Activated CD4-positive, alpha-beta memory T cell treated with anti-CD3 and anti-CD28 coated beads for 36 hours (primary cell): Measurements from ENCODE around the gene ADARB1. TPM values are rescaled to one million over a fixed set of nuclear protein-coding genes. Genes with fewer than 3 reads are reported as not detected.

ENCODE experiments used
- CTCF ChIA-PET: fragments of 350-600 bp; sonication (Branson Sonifier 250); formaldehyde crosslinking; loops from one replicate; lab custom pipeline; 2021; ENCODE audit warnings: antibody characterized with exemption, inconsistent platforms; lab: Charles Lee
- POLR2A ChIA-PET: fragments of 350-600 bp; sonication (Branson Sonifier 250); formaldehyde crosslinking; loops from one replicate; lab custom pipeline; 2021; ENCODE audit warnings: antibody characterized with exemption; lab: Charles Lee
- DNase-seq: peaks from one replicate; pipeline ENCODE4 v3.0.0-alpha.2; 2020
- H3K27ac Mint-ChIP-seq: one replicate; pipeline ENCODE4 v1.8.0; 2021; ENCODE audit warnings: mixed read lengths
- H3K27me3 Mint-ChIP-seq: one replicate; pipeline ENCODE4 v1.8.0; 2021; ENCODE audit warnings: mixed read lengths
- H3K36me3 Mint-ChIP-seq: one replicate; pipeline ENCODE4 v1.8.0; 2021; ENCODE audit warnings: mixed read lengths
- H3K4me1 Mint-ChIP-seq: one replicate; pipeline ENCODE4 v1.8.0; 2021; ENCODE audit warnings: low read depth, mixed read lengths
- H3K4me3 Mint-ChIP-seq: one replicate; pipeline ENCODE4 v1.8.0; 2021; ENCODE audit warnings: mild to moderate bottlenecking, mixed read lengths
- H3K9me3 Mint-ChIP-seq: one replicate; pipeline ENCODE4 v1.8.0; 2021; ENCODE audit warnings: mixed read lengths
- intact Hi-C: fragments of 100-400 bp; cut with micrococcal nuclease; formaldehyde crosslinking; loops from one replicate; pipeline ENCODE4 v1.15.1; 2023
- total RNA-seq, 2 experiments: library from RNA; stranded (reverse); gene quantifications; one replicate each; pipeline ENCODE4 v1.2.3, GENCODE V29; 2021

The ADARB1 gene
- total RNA-seq, 2 experiments from 2014 or later, result 37.6 to 40.6 TPM

GRCh38 chr21:45172420-45172819, 98.0 kb downstream of the ADARB1 start:
- ChIA-PET POLR2A (no interaction called here), CTCF (no interaction called here)
- no peak for DNase-seq
- H3K36me3 Mint-ChIP-seq, result peaks cover 25% of the 10 kb centered on the region
- no peaks in the 10 kb centered on the region for H3K27me3 Mint-ChIP-seq
- intact Hi-C loops, result no loop called here
- H3K27ac Mint-ChIP-seq, result no peak overlapping the region
- no peak overlapping the region for H3K4me3 Mint-ChIP-seq
- H3K4me1 Mint-ChIP-seq, result peaks cover 25% of the 10 kb centered on the region
- H3K9me3 Mint-ChIP-seq, result no peaks in the 10 kb centered on the region

DNA sequence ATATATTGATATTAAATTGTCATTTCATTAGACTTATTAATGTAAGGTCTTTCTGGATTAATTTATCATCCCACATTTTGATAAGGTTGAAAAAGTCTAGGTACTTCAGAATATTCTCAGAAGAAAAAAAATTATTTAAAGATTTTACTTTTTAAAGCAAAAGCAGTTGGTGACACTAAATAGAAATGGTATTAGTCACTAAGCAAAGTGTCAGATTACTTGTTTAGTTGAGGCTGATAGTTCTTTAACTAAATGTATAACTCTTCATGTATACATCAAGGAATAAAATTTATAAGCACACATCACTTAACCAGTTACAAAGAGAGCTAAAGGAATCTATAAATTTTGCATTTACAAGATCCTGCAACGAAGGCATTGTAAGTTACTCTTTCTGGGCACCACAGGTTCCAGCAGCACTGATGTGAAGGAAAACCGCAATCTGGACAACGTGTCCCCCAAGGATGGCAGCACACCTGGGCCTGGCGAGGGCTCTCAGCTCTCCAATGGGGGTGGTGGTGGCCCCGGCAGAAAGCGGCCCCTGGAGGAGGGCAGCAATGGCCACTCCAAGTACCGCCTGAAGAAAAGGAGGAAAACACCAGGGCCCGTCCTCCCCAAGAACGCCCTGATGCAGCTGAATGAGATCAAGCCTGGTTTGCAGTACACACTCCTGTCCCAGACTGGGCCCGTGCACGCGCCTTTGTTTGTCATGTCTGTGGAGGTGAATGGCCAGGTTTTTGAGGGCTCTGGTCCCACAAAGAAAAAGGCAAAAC, 101.1 kb downstream of the ADARB1 start:
- no peak overlapping the region for H3K4me3 Mint-ChIP-seq
- H3K27ac Mint-ChIP-seq, result no peak overlapping the region
- ChIA-PET CTCF (interaction anchor here (2.6 kb wide), 1 partner anchor 37 kb away, joined by 7 read pairs; no protein-coding TSS in a partner anchor), POLR2A (no interaction called here)
- no peaks in the 10 kb centered on the region for H3K9me3 Mint-ChIP-seq
- intact Hi-C loops, result no loop called here
- peaks cover 26% of the 10 kb centered on the region for H3K36me3 Mint-ChIP-seq
- no peaks in the 10 kb centered on the region for H3K27me3 Mint-ChIP-seq
- no peak for DNase-seq
- peaks cover 6% of the 10 kb centered on the region for H3K4me1 Mint-ChIP-seq

- Mint-ChIP-seq H3K27ac (no peak overlapping the region), H3K27me3 (no peaks in the 10 kb centered on the region), H3K9me3 (no peaks in the 10 kb centered on the region), H3K4me1 (peaks cover 2% of the 10 kb centered on the region), H3K36me3 (peaks cover 27% of the 10 kb centered on the region), H3K4me3 (no peak overlapping the region)
- DNase-seq, result no peak
- CTCF ChIA-PET, result interaction anchor here (2.6 kb wide), 1 partner anchor 38 kb away, joined by 7 read pairs; no protein-coding TSS in a partner anchor
- intact Hi-C loops, result no loop called here
- POLR2A ChIA-PET, result no interaction called here
Observed at GRCh38 chr21:45176141-45176540, 101.8 kb downstream of the ADARB1 start.

DNA sequence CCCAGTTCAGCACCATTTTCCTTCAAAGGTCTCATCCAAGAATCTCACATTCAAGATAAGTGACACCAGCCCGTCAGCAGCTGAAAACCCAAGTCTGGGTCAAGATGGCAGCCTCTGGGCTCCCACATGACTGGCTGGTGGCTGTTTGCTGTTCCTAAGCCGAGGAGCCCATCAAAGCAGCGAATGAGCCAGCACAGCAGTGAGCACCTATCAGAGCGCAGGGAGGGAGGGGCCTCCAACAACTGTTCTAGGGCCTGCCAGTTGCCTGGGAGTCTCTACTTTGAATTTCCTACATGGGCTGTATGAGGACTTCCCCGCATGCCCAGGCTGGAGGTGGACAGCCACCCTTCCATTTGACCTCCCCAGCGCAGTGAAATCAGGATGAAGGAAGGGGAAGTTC, 102.7 kb downstream of the ADARB1 start:
- H3K9me3 Mint-ChIP-seq, result no peaks in the 10 kb centered on the region
- no peaks in the 10 kb centered on the region for H3K4me1 Mint-ChIP-seq
- DNase-seq, result no peak
- ChIA-PET CTCF (no interaction called here), POLR2A (no interaction called here)
- no peak overlapping the region for H3K27ac Mint-ChIP-seq
- no peaks in the 10 kb centered on the region for H3K27me3 Mint-ChIP-seq
- peaks cover 22% of the 10 kb centered on the region for H3K36me3 Mint-ChIP-seq
- intact Hi-C loops, result no loop called here
- no peak overlapping the region for H3K4me3 Mint-ChIP-seq

- Mint-ChIP-seq H3K4me3 (no peak overlapping the region), H3K9me3 (no peaks in the 10 kb centered on the region), H3K36me3 (peaks cover 25% of the 10 kb centered on the region), H3K27ac (no peak overlapping the region), H3K27me3 (no peaks in the 10 kb centered on the region), H3K4me1 (no peaks in the 10 kb centered on the region)
- POLR2A ChIA-PET, result no interaction called here
- intact Hi-C loops, result no loop called here
- DNase-seq, result no peak
- CTCF ChIA-PET, result no interaction called here
Observed at GRCh38 chr21:45178070-45178608, 103.8 kb downstream of the ADARB1 start.

DNA sequence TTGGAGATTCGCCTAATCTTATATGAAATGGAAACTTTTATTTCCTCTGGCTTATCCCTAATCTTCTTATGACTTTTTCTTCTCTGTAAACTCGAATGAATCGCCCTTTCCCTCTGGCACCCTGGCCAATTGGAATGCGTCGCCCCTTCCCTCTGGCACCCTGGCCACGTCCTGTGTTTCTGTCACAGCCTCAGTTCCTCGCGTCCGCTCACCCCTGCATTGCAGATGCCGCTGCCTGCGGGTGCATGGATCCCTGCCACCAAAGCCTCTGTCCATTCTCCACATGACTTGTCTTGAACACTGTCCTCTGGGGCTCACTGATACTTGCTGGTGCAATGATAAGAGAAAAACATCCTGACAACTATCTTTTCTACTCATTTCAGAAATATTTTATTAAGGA, 104.6 kb downstream of the ADARB1 start:
- DNase-seq, result no peak
- H3K4me1 Mint-ChIP-seq, result no peaks in the 10 kb centered on the region
- CTCF ChIA-PET, result no interaction called here

DNA sequence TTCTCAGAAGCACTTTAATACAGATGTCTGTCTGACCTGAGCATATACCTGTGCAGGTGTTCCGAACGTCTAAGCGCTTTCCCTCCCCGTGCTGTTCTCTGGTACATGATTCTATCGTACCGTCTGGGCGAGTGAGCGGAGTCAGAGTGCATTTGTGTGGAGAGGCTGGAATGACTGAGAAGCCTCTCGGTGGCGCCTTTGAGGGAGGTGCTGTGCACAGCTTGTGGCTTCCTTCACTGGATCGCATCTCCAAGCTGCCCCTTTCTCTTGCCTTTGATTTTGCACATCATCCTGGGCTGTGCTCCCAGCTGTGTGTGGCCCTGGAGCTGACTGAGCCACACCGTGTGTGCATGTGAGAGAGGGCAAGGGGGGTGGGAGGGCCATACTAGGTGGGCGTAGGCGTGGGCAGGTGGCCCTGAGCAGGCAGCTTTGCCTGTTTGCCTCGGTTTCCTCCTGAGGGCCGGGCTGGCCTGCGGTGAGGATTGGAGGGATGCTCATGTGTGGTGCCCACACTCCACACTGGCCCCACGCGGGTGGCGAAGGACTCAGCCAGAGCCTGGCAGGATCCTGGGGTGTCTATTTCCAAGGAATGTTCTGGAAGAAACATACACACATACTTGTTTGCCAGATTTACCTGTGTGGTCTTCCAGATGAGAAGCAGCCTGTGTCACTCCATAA, 105.3 kb downstream of the ADARB1 start:
- H3K27me3 Mint-ChIP-seq, result no peaks in the 10 kb centered on the region
- no peak overlapping the region for H3K27ac Mint-ChIP-seq
- ChIA-PET CTCF (no interaction called here), POLR2A (no interaction called here)
- intact Hi-C loops, result no loop called here
- peaks cover 25% of the 10 kb centered on the region for H3K36me3 Mint-ChIP-seq
- H3K4me3 Mint-ChIP-seq, result no peak overlapping the region
- H3K9me3 Mint-ChIP-seq, result no peaks in the 10 kb centered on the region
- DNase-seq, result no peak
- no peaks in the 10 kb centered on the region for H3K4me1 Mint-ChIP-seq

More for the DNA sequence above, 104.6 kb downstream of the ADARB1 start:
- Mint-ChIP-seq H3K27me3 (no peaks in the 10 kb centered on the region), H3K27ac (no peak overlapping the region), H3K9me3 (no peaks in the 10 kb centered on the region), H3K36me3 (peaks cover 25% of the 10 kb centered on the region), H3K4me3 (no peak overlapping the region)
- intact Hi-C loops, result no loop called here
- POLR2A ChIA-PET, result no interaction called here

DNA sequence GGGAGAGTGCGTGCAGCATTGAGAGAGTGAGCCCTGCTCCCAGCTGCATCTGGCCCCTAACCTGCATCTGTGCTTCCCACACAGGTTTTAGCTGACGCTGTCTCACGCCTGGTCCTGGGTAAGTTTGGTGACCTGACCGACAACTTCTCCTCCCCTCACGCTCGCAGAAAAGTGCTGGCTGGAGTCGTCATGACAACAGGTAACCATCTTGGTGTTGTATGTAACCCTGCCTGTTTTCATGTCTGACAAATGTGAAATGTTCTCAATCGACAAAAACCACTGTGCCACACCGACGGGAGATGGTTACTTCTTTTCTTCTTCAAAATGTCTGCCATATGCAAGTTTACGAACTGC, 105.8 kb downstream of the ADARB1 start:
- ChIA-PET CTCF (no interaction called here), POLR2A (no interaction called here)

DNA sequence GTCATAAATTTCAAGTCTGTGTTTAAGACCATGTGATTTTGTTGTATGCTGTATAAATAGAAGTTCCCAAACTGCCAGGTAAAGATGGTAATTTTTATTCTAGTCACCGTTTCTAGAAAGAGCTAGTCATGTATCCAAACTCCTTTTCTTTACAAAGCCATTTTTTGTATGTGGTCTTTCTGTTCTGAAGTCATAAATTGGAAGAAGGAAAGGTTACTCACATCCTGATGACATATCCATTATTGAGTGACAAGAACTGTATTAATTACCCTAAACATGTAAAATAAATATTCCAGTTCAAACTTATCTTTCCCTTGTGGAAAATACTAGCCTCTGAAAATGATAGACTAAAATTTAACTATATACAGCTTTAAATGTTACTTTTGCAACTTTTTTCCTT, 108.6 kb downstream of the ADARB1 start:
- no peak for DNase-seq
- Mint-ChIP-seq H3K9me3 (peaks cover 20% of the 10 kb centered on the region), H3K4me1 (no peaks in the 10 kb centered on the region), H3K27ac (no peak overlapping the region), H3K36me3 (peaks cover 45% of the 10 kb centered on the region), H3K4me3 (no peak overlapping the region), H3K27me3 (no peaks in the 10 kb centered on the region)
- ChIA-PET POLR2A (no interaction called here), CTCF (no interaction called here)
- intact Hi-C loops, result no loop called here

More for the DNA sequence above, 105.8 kb downstream of the ADARB1 start:
- Mint-ChIP-seq H3K4me3 (no peak overlapping the region), H3K36me3 (peaks cover 30% of the 10 kb centered on the region), H3K27ac (no peak overlapping the region), H3K27me3 (no peaks in the 10 kb centered on the region), H3K4me1 (no peaks in the 10 kb centered on the region), H3K9me3 (no peaks in the 10 kb centered on the region)
- intact Hi-C loops, result no loop called here
- DNase-seq, result no peak

- CTCF ChIA-PET, result no interaction called here
- H3K9me3 Mint-ChIP-seq, result peaks cover 26% of the 10 kb centered on the region
- DNase-seq, result no peak
- intact Hi-C loops, result no loop called here
- no peak overlapping the region for H3K4me3 Mint-ChIP-seq
- peaks cover 54% of the 10 kb centered on the region for H3K36me3 Mint-ChIP-seq
- POLR2A ChIA-PET, result no interaction called here
- no peaks in the 10 kb centered on the region for H3K4me1 Mint-ChIP-seq
- H3K27me3 Mint-ChIP-seq, result no peaks in the 10 kb centered on the region
- H3K27ac Mint-ChIP-seq, result no peak overlapping the region
Observed at GRCh38 chr21:45183852-45184251, 109.5 kb downstream of the ADARB1 start.

- H3K4me1 Mint-ChIP-seq, result no peaks in the 10 kb centered on the region
- H3K27me3 Mint-ChIP-seq, result no peaks in the 10 kb centered on the region
- ChIA-PET POLR2A (no interaction called here), CTCF (interaction anchor here (1.0 kb wide), 1 partner anchor 47 kb away, joined by 3 read pairs; no protein-coding TSS in a partner anchor)
- DNase-seq, result no peak
- H3K27ac Mint-ChIP-seq, result no peak overlapping the region
- peaks cover 64% of the 10 kb centered on the region for H3K36me3 Mint-ChIP-seq
- H3K9me3 Mint-ChIP-seq, result peaks cover 35% of the 10 kb centered on the region
- intact Hi-C loops, result no loop called here
- H3K4me3 Mint-ChIP-seq, result no peak overlapping the region
Observed at GRCh38 chr21:45184869-45185268, 110.5 kb downstream of the ADARB1 start.

GRCh38 chr21:45186709-45187108, 112.3 kb downstream of the ADARB1 start:
- peaks cover 39% of the 10 kb centered on the region for H3K9me3 Mint-ChIP-seq
- CTCF ChIA-PET, result interaction anchor here (1.3 kb wide), 1 partner anchor 49 kb away, joined by 5 read pairs; no protein-coding TSS in a partner anchor

More at GRCh38 chr21:45186709-45187108, 112.3 kb downstream of the ADARB1 start:
- Mint-ChIP-seq H3K36me3 (peaks cover 76% of the 10 kb centered on the region), H3K4me3 (no peak overlapping the region), H3K27me3 (no peaks in the 10 kb centered on the region), H3K4me1 (no peaks in the 10 kb centered on the region), H3K27ac (no peak overlapping the region)
- DNase-seq, result no peak
- intact Hi-C loops, result no loop called here
- POLR2A ChIA-PET, result no interaction called here
